AG04450 (cell line): Measurements from ENCODE around the gene RGMB. TPM values are rescaled to one million over a fixed set of nuclear protein-coding genes. Genes with fewer than 3 reads are reported as not detected.

Experiments
- CTCF ChIA-PET: fragments of 300-600, 350-600 bp; formaldehyde crosslinking; extraction: SDS; loops from one replicate; lab custom pipeline; 2022; ENCODE audit warnings: antibody characterized with exemption, inconsistent platforms; lab: Charles Lee
- POLR2A ChIA-PET: fragments of 350-600 bp; formaldehyde crosslinking; extraction: SDS; loops from one replicate; lab custom pipeline; 2021; ENCODE audit warnings: antibody characterized with exemption, inconsistent platforms; lab: Yijun Ruan, JAX
- DNase-seq: peaks from one replicate; pipeline ENCODE4 v3.0.0-alpha.2; 2011; ENCODE audit warnings: low read depth, low spot score
- H3K27ac ChIP-seq: one replicate; pipeline ENCODE4 v1.5.1; 2012; ENCODE audit warnings: low read depth, low read length, control low read depth
- H3K27me3 ChIP-seq: one replicate; pipeline ENCODE4 v1.6.0; 2012; ENCODE audit warnings: low read length; ENCODE audit not compliant: control insufficient read depth, insufficient read depth
- H3K4me3 ChIP-seq: 2 replicates; pipeline ENCODE4 v1.5.1; 2011; ENCODE audit warnings: mild to moderate bottlenecking, low read depth, low read length, control low read depth
- H3K9me3 ChIP-seq: 2 replicates; pipeline ENCODE4 v1.5.1; 2012; ENCODE audit warnings: low read length; ENCODE audit not compliant: control insufficient read depth, insufficient read depth
- CTCF ChIP-seq: IDR thresholded peaks from 2 replicates; pipeline ENCODE4 v1.5.1; 2011; ENCODE audit warnings: low read depth, low read length, control low read depth, inconsistent platforms
- polyA plus RNA-seq: library from polyadenylated mRNA; depleted of rRNA; stranded (reverse); fragments of >200 nt; gene quantifications from 2 replicates; pipeline ENCODE4 v1.2.3, GENCODE V29; 2011

RGMB gene
- polyA plus RNA-seq, 1 experiment: 53.6 TPM

GRCh38 chr5:98787131-98787719, 13.8 kb downstream of the RGMB start:
- ChIA-PET CTCF (interaction anchor here (1.4 to 4.5 kb wide), 3 partner anchors 9 to 1253 kb away, joined by 3 to 28 read pairs (median 4); no protein-coding TSS in a partner anchor), POLR2A (no interaction called here)
- Histone ChIP-seq H3K9me3 (no peaks in the 10 kb centered on the region), H3K27ac (peak overlapping the region; percentile 31), H3K4me3 (no peak overlapping the region), H3K27me3 (no peaks in the 10 kb centered on the region)
- DNase-seq: no peak
- TF ChIP-seq CTCF: no peak

- Histone ChIP-seq H3K9me3 (no peaks in the 10 kb centered on the region), H3K27ac (no peak overlapping the region), H3K4me3 (no peak overlapping the region), H3K27me3 (no peaks in the 10 kb centered on the region)
- DNase-seq: no peak
- ChIA-PET POLR2A (interaction anchor here (1.3 kb wide), 1 partner anchor 12 kb away, joined by 3 read pairs; no protein-coding TSS in a partner anchor), CTCF (interaction anchor here (1.0 to 1.5 kb wide), 2 partner anchors 16 to 21 kb away, joined by 3 to 5 read pairs; partner anchors contain the start of gene RGMB)
- TF ChIP-seq CTCF: no peak
Measured at GRCh38 chr5:98789029-98789428, 15.6 kb downstream of the RGMB start.

GRCh38 chr5:98791001-98791519, 17.6 kb downstream of the RGMB start:
- Histone ChIP-seq H3K27ac (no peak overlapping the region), H3K4me3 (no peak overlapping the region), H3K27me3 (no peaks in the 10 kb centered on the region), H3K9me3 (no peaks in the 10 kb centered on the region)
- CTCF ChIA-PET: interaction anchor here (1.7 kb wide), 1 partner anchor 1560 kb away, joined by 4 read pairs; no protein-coding TSS in a partner anchor
- DNase-seq: no peak
- TF ChIP-seq CTCF: no peak
- POLR2A ChIA-PET: no interaction called here

GRCh38 chr5:98791898-98792580, 18.6 kb downstream of the RGMB start:
- Histone ChIP-seq H3K4me3 (no peak overlapping the region), H3K27ac (no peak overlapping the region), H3K27me3 (no peaks in the 10 kb centered on the region), H3K9me3 (no peaks in the 10 kb centered on the region)
- ChIA-PET CTCF (no interaction called here), POLR2A (no interaction called here)
- no peak for TF ChIP-seq CTCF
- no peak for DNase-seq

GRCh38 chr5:98793223-98793622, 19.8 kb downstream of the RGMB start:
- ChIA-PET POLR2A (no interaction called here), CTCF (interaction anchor here (0.7 kb wide), 1 partner anchor 416 kb away, joined by 4 read pairs; no protein-coding TSS in a partner anchor)
- Histone ChIP-seq H3K27ac (no peak overlapping the region), H3K27me3 (no peaks in the 10 kb centered on the region), H3K9me3 (no peaks in the 10 kb centered on the region), H3K4me3 (no peak overlapping the region)
- DNase-seq: no peak
- no peak for TF ChIP-seq CTCF
